Ishikawa (cell line): ENCODE results near the gene SERPINB10.

Source experiments
- CREB1 ChIP-seq: IDR thresholded peaks from 2 replicates; pipeline ENCODE4 v1.6.1; 2012; ENCODE audit warnings: low read depth
- EP300 ChIP-seq: IDR thresholded peaks from 2 replicates; pipeline ENCODE4 v1.6.1; 2012; ENCODE audit warnings: borderline replicate concordance
- FOXM1 ChIP-seq: IDR thresholded peaks from 2 replicates; pipeline ENCODE4 v1.6.1; 2012; ENCODE audit warnings: low read depth, borderline replicate concordance
- MAX ChIP-seq: IDR thresholded peaks from 2 replicates; pipeline ENCODE4 v1.6.1; 2012
- RAD21 ChIP-seq: IDR thresholded peaks from 2 replicates; pipeline ENCODE4 v1.6.1; 2012; ENCODE audit warnings: low read depth
- TAF1 ChIP-seq: IDR thresholded peaks from 2 replicates; pipeline ENCODE4 v1.6.1; 2012; ENCODE audit warnings: low read depth, mild to moderate bottlenecking
- TEAD4 ChIP-seq: IDR thresholded peaks from 2 replicates; pipeline ENCODE4 v1.6.1; 2012
- YY1 ChIP-seq: IDR thresholded peaks from 2 replicates; pipeline ENCODE4 v1.6.1; 2012; ENCODE audit warnings: low read depth
- ZBTB7A ChIP-seq: IDR thresholded peaks from 2 replicates; pipeline ENCODE4 v1.6.1; 2012; ENCODE audit warnings: low read depth

DNA sequence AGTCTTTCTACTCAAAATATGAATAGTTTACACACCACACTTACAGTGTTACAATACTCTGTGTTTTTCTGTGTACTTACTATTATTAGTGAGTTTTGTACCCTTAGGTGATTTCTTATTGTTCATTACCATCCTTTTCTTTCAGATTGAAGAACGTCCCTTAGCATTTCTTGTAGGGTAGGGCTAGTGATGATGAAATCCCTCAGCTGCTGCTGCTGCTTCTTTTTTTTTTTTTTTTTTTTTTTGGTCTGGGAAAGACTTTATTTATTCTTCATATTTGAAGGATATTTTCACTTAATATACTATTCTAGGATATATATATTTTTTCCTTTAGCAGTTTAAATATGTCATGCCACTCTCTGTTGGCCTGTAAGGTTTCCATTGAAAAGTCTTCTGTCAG is 49.3 kb upstream of the SERPINB10 start:
- no peak for TF ChIP-seq YY1
- no peak for TF ChIP-seq MAX
- no peak for TF ChIP-seq CREB1
- TF ChIP-seq TEAD4: no peak
- TF ChIP-seq FOXM1: no peak
- no peak for TF ChIP-seq EP300
- TF ChIP-seq TAF1: no peak
- TF ChIP-seq RAD21: no peak
- no peak for TF ChIP-seq ZBTB7A
